ENCODE data around the gene CNTN4.

The CNTN4 gene

GRCh38 chr3:2940062-2940461 lies 841.4 kb downstream of the CNTN4 start:
- no peak for TF ChIP-seq CTCF (IDR thresholded peaks at IDR 0.05)
- Histone ChIP-seq H3K27ac (no peak overlapping the region), H3K4me3 (no peak overlapping the region)
- no peak for DNase-seq (ENCODE audit: low spot score)

- DNase-seq (ENCODE audit: low spot score): no peak
- no peak overlapping the region for H3K4me3 ChIP-seq
- no peak for TF ChIP-seq CTCF (IDR thresholded peaks at IDR 0.05)
- H3K27ac ChIP-seq: no peak overlapping the region
Measured at GRCh38 chr3:2944628-2945027, 846.0 kb downstream of the CNTN4 start.

- no peak for DNase-seq (ENCODE audit: low spot score)
- TF ChIP-seq CTCF (IDR thresholded peaks at IDR 0.05): no peak
- Histone ChIP-seq H3K27ac (no peak overlapping the region), H3K4me3 (no peak overlapping the region)
Measured at GRCh38 chr3:2945121-2945520, 846.5 kb downstream of the CNTN4 start.

- DNase-seq (ENCODE audit: low spot score): no peak
- no peak for TF ChIP-seq CTCF (IDR thresholded peaks at IDR 0.05)
- H3K4me3 ChIP-seq: no peak overlapping the region
Measured at GRCh38 chr3:2947536-2947935, 848.9 kb downstream of the CNTN4 start.

GRCh38 chr3:2948882-2949281 lies 850.2 kb downstream of the CNTN4 start:
- Histone ChIP-seq H3K4me3 (no peak overlapping the region), H3K27ac (no peak overlapping the region)
- no peak for TF ChIP-seq CTCF (IDR thresholded peaks at IDR 0.05)
- DNase-seq (ENCODE audit: low spot score): no peak

More at GRCh38 chr3:2947536-2947935, 848.9 kb downstream of the CNTN4 start:
- no peak overlapping the region for H3K27ac ChIP-seq

- no peak for DNase-seq (ENCODE audit: low spot score)
- no peak for TF ChIP-seq CTCF (IDR thresholded peaks at IDR 0.05)
Measured at GRCh38 chr3:2950159-2950558, 851.5 kb downstream of the CNTN4 start.

GRCh38 chr3:2957115-2957514 lies 858.4 kb downstream of the CNTN4 start:
- Histone ChIP-seq H3K27ac (no peak overlapping the region), H3K4me3 (no peak overlapping the region)
- TF ChIP-seq CTCF (IDR thresholded peaks at IDR 0.05): no peak
- DNase-seq (ENCODE audit: low spot score): no peak

More at GRCh38 chr3:2950159-2950558, 851.5 kb downstream of the CNTN4 start:
- no peak overlapping the region for H3K4me3 ChIP-seq
- H3K27ac ChIP-seq: no peak overlapping the region

Measured in coronary artery (tissue), 2 donors.